Activated naive CD8-positive, alpha-beta T cell treated with anti-CD3 and anti-CD28 coated beads, Interleukin-2, amount 50 U/mL, for 16 hours (primary cell): Measurements from ENCODE around the gene RUNDC1.
"Not testable (repeated sequence)": the region's sequence is repeated elsewhere in the genome, so short reads cannot be mapped to it uniquely, and the experiment has no call there.

Experiments used
- DNase-seq: peaks from one replicate; pipeline ENCODE4 v3.0.0-alpha.2; 2020; ENCODE audit warnings: low read depth, low spot score

The RUNDC1 gene

DNA sequence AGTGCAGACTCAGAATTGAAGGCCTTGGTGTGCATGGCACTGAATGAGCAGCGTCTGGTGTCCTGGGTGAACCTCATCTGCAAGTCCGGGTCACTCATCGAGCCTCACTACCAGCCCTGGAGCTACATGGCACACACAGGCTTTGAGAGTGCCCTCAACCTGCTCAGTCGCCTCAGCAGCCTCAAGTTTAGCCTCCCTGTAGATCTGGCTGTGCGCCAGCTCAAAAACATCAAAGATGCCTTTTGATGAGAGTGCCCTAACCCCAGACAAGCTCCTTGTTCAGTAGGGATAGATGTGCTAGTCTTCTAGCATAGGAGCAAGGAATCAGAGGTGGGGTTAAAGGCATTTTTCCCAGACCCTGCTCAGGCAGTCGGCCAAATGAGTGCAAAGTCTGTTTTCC, 11.1 kb downstream of the RUNDC1 start:
- no peak for DNase-seq

DNA sequence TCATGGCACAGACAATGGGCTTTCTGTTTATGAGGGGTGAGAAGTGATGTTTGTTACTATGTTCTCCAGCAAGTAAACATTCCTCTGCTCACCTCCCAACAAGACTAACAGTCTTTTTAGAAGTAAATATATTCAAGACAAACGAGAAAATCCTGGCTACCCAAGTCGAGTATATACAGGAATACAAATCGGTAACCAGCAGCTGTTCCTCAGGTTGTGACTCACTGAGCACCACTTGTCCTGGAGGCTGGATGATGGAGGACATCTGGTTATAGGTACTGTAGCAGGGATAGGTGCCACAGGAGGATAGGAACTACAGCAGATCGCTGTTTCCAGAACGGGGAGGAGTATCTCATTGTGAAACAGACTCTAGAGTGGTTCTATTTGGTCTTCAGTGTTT, 12.5 kb downstream of the RUNDC1 start:
- DNase-seq = no peak

DNA sequence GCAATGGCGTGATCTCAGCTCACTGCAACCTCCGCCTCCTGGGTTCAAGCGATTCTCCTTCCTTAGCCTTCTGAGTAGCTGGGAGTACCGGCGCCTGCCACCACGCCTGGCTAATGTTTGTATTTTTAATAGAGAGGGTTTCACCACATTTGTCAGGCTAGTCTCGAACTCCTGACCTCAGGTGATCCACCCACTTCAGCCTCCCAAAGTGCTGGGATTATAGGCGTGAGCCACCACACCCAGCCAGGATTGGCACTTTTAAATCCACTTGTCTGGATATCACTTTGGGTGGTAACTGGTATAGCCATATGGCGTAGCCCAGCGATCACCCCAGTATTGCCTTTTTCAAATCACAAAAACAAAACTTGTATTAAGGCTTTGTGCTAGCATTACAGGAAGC, 13.5 kb downstream of the RUNDC1 start:
- not testable (repeated sequence) for DNase-seq

- DNase-seq = no peak
Observed at GRCh38 chr17:42997390-42997983, 17.1 kb downstream of the RUNDC1 start.

DNA sequence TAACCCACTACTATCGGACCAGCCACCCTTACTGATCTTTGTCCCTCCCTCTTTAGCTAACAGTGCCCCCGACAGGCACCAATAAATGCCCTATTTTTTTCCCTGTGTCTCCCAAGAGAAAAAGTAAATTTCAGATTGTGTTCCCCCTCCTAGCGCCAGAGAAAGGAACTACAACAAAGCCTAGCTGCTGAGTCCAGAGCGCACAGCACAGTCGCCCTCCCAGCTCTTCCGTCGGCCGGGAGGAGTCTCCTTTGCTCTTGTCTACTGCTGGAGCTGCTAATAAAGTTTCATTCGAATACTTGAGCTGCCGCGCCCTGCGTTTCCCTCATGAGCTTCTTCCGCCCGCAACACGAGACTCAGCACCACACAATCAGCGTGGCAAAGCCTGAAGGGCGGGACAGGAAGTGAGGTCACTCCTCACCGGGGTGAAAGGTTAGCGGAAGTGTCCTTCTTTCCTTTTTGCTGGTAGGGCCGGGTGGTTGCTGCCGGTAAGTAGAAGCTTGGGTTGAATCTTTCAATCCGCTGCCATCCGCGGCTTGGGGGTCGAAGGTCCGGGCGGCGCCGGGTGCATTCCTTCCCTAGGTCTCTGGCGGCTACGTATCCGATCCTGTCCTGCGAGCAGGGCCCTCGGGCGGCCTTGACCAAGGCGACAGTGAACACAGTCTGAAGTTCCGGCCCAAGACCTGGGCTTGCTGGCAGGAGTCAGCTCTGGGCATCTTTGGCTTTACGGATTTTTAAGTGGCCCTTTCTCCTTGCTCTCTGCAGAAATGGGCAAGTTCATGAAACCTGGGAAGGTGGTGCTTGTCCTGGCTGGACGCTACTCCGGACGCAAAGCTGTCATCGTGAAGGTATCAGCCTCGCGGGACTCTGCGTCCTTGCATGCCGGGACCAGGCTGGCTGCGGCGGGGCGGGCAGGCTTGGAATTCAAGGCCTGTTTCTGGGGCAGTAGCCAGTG, 17.9 kb downstream of the RUNDC1 start, which contains the start of gene RPL27:
TSS of gene RPL27 (plus strand) at position 436 of the 955 bp plus-strand sequence. CDS start at position 768, 332 bp downstream.
- peak; percentile 94 for DNase-seq

GRCh38 chr17:42999003-42999525, 18.7 kb downstream of the RUNDC1 start:
- DNase-seq = no peak

GRCh38 chr17:43000894-43001293, 20.5 kb downstream of the RUNDC1 start:
- DNase-seq = not testable (repeated sequence)

DNA sequence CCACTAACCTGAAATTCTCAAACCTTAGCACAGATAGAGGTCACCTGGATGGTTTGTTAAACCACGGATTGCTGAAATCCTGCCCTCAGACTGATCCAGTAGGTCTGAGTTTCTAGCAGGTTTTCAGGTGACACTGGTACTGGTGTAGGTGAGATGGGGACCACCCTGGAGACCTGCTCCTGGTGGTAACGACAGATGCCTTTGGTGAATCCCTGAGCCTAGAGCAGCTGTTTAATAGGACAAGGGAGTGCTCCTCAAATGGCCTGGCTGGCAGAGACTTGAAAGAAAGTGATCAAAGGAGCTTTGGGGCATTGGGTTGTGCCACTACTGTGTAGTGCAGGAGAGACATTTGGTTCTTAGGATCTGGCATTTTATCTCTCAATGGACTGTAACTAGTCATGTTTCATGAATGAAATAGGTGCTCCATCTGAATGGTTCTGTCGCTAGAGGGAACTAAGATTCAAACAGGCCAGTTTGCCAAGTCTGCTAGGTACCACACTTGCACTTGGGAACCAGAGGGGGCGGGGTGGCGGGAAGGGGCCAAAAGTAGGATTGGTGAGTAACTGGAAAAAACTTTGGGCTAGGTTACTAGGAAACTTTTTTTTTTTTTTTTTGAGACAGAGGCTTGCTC, 23.3 kb downstream of the RUNDC1 start:
- DNase-seq = no peak

DNA sequence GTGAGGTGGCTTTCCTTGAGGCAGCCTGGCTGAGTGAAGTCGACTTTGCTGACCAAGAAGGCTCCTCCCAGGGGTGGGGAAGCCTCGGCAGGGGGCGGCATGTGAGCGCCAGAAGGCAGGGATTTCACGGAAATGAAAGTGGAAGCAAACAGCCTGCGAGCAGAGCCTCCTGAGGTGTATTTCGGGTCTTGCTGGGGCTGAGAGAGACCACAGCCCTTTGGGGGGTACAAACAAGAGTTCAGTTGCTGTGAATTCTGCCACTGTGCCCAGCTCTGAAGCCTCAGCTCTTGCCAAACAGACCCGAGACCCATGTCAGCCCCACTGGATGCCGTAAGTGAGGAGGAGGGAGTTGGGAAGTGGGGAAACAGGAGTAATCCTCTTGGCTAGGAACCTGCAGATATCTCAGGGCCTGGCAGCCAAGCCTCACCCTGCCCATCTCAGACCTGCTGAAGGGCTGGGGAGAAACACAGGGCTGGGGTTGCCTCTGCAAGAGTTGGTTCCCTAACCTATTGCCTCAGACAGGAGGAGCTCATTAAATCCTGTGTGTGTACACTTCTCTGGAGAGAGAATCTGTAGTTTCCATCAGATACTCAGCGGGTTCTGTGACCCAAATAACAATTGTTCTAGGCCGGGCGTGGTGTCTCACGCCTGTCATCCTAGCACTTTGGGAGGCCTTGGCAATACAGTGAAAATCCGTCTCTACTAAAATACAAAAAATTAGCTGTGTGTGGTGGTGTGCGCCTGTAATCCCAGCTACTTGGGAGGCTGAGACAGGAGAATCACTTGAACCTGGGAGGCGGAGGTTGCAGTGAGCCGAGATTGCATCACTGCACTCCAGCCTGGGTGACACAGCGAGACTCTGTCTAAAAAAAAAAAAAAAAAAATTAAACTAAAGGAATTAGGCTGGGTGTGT, 26.5 kb downstream of the RUNDC1 start, which contains the start of gene IFI35:
TSS of gene IFI35 (plus strand) at position 146 of the 913 bp plus-strand sequence. CDS start at position 310, 164 bp downstream.
- peak; percentile 76 for DNase-seq

DNA sequence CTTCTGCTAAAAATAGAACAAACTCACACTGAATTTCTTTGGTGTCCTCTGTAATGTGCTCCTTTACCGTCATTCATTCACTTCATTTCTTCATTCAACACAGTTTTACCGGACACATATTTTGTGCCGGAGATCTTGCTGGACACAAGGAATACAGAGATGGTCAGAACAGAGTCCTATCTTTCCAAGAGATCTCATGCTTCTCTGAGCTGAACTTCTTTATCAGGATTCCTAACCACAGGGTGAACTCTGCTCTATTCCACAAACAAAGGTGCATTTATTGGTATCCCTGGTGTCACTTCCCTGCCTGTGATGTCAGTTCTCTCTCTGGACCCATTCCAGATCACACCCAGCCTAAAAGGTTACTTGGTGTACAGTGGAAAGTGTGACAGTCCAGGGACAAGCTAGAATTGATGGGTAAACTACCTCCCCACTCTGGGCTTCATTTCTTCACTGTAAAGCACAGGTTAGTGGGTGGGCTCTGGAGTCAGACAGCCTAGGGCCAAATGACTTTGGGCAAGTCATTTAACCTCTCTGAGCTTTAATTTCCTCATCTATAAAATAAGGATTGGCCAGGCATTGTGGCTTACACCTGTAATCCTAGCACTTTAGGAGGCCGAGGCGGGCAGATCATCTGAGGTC, 30.4 kb downstream of the RUNDC1 start:
- no peak for DNase-seq

DNA sequence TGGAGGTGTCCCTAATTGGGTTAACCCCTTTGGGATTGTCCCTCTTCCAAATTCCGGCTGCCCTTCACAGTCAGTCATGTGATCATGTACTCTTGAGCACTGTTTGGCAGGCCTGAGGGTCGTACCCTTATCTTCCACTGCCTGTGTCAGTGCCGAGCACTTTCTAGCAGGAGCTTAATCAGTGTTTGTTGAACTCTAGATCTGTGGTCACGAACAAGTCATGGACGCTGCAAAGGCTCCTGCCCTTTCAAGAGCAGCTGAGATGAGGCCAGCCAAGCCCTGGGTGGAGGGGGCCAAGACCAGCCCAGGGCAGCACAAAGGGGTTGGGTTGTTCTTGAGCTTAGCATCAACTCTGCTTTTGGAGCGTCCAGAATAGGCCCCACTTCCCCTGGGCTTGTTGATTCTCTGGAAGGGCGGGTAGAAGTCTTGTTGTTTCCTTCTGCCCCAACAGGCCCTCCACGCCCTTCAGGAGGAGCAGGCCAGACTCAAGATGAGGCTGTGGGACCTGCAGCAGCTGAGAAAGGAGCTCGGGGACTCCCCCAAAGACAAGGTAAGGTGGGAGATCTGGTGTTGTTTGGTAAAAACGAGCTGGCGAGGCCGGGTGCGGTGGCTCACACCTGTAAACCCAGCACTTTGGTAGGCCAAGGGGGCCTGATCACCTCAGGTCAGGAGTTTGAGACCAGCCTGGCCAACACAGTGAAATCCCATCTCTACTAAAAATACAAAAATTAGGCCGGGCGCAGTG, 31.5 kb downstream of the RUNDC1 start:
- no peak for DNase-seq

DNA sequence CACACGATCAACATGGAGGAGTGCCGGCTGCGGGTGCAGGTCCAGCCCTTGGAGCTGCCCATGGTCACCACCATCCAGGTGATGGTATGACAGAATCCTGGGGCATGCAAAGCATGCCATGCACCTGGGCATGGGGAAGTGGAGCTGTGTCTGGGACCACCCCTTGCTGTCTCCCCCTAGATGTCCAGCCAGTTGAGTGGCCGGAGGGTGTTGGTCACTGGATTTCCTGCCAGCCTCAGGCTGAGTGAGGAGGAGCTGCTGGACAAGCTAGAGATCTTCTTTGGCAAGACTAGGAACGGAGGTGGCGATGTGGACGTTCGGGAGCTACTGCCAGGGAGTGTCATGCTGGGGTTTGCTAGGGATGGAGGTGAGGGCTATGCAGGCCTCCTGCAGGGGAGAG, 32.9 kb downstream of the RUNDC1 start:
- no peak for DNase-seq

DNA sequence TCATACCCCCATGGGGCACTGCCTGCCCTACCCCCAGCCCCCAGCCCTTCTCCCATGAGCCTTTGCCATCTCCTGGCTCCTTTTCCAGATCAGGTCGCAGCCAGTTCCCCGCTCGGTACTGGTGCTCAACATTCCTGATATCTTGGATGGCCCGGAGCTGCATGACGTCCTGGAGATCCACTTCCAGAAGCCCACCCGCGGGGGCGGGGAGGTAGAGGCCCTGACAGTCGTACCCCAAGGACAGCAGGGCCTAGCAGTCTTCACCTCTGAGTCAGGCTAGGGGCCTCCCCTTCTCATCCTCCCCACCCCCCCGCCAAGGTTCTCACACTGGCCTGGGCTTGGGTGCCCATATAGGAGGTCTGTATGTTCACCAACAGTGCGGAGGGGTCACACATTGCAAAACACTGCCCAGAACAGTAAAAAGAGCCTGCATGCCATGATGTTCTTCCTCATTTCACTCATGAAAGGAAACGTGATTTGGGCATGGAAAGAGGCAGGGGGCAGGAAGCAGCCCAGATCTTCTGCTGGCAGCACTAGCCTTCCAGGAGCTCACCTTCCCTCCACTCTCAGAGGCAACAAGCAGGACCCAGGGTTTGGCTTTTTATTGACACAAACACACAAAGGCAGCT, 33.8 kb downstream of the RUNDC1 start:
- DNase-seq = no peak

GRCh38 chr17:43014649-43015542, 34.5 kb downstream of the RUNDC1 start:
- no peak for DNase-seq

GRCh38 chr17:43015579-43015978, 35.2 kb downstream of the RUNDC1 start:
- no peak for DNase-seq

DNA sequence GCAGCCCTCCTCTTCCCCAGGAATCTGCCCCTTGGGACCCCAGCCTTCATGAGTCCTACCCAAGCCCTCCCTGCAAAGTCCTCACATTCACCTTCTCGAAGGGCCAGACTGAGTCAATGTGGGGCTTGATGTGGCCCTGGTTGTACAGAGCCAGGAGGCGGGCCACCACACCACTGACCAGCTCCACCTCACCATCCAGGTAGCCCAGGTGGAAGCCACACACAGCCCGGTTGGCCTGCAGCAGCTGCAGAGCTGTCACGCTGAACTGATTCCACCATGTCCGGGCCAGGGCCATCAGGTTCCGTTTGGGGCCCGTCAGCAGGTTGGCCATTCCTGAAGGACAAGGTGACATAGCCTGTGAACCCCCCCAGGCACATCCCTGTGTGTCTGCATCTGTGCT, 35.9 kb downstream of the RUNDC1 start:
- DNase-seq = no peak

- no peak for DNase-seq
Observed at GRCh38 chr17:43018008-43018853, 37.9 kb downstream of the RUNDC1 start.
